ENCODE results near the gene AHNAK2. TPM values are rescaled to one million over a fixed set of nuclear protein-coding genes. Genes with fewer than 3 reads are reported as not detected.
"Not testable (repeated sequence)": the region's sequence is repeated elsewhere in the genome, so short reads cannot be mapped to it uniquely, and the experiment has no call there.

AHNAK2 gene
- total RNA-seq, 4 donors from 2014 or later = 147 to 313 (median 172) TPM

GRCh38 chr14:104917993-104918392 lies 60.2 kb downstream of the AHNAK2 start:
- 21 to 57% methylated on average over 3 to 4 of the region's 4 CpGs for WGBS, 2 donors
- no peak for DNase-seq
- H3K4me3 ChIP-seq = no peak overlapping the region
- no peaks in the 10 kb centered on the region for H3K4me1 ChIP-seq
- no peaks in the 10 kb centered on the region for H3K9me3 ChIP-seq
- intact Hi-C loops (cut with DNase I) = no loop called here
- H3K36me3 ChIP-seq = no peaks in the 10 kb centered on the region
- no peak for TF ChIP-seq POLR2A (IDR thresholded peaks at IDR 0.05)
- TF ChIP-seq CTCF (IDR thresholded peaks at IDR 0.05) = no peak
- no peaks in the 10 kb centered on the region for H3K27me3 ChIP-seq
- H3K27ac ChIP-seq = no peak overlapping the region

- TF ChIP-seq POLR2A (IDR thresholded peaks at IDR 0.05) (no peak), CTCF (IDR thresholded peaks at IDR 0.05) (no peak)
- no peak for DNase-seq
- 83 to 86% methylated on average over 9 of the region's 9 CpGs for WGBS, 2 donors
- Histone ChIP-seq H3K27me3 (peaks cover 0 to 2% (median 0%) of the 10 kb centered on the region in 4 donors), H3K9me3 (peaks cover 0 to 7% (median 4%) of the 10 kb centered on the region in 3 donors), H3K4me1 (no peaks in the 10 kb centered on the region), H3K27ac (no peak overlapping the region), H3K4me3 (no peak overlapping the region), H3K36me3 (no peaks in the 10 kb centered on the region)
- intact Hi-C loops (cut with DNase I) = no loop called here
These were observed 61.1 kb downstream of the AHNAK2 start for GRCh38 chr14:104917116-104917515.

GRCh38 chr14:104913435-104913834 lies 64.7 kb downstream of the AHNAK2 start:
- no peaks in the 10 kb centered on the region for H3K36me3 ChIP-seq
- H3K4me3 ChIP-seq = no peak overlapping the region
- no peak overlapping the region for H3K27ac ChIP-seq
- H3K27me3 ChIP-seq = peaks cover 0 to 8% (median 0%) of the 10 kb centered on the region in 4 donors
- TF ChIP-seq CTCF (IDR thresholded peaks at IDR 0.05) (no peak), POLR2A (IDR thresholded peaks at IDR 0.05) (no peak)
- no peaks in the 10 kb centered on the region for H3K4me1 ChIP-seq
- WGBS, 2 donors = 85 to 86% methylated on average over 7 of the region's 7 CpGs
- intact Hi-C loops (cut with DNase I) = no loop called here
- no peak for DNase-seq
- H3K9me3 ChIP-seq = peaks cover 0 to 20% (median 9%) of the 10 kb centered on the region in 3 donors

GRCh38 chr14:104912053-104912452 lies 66.1 kb downstream of the AHNAK2 start:
- intact Hi-C loops (cut with DNase I) = no loop called here
- TF ChIP-seq CTCF (IDR thresholded peaks at IDR 0.05) (no peak), POLR2A (IDR thresholded peaks at IDR 0.05) (no peak)
- WGBS, 2 donors = 80 to 83% methylated on average over 3 of the region's 3 CpGs
- no peak overlapping the region for H3K4me3 ChIP-seq
- H3K36me3 ChIP-seq = no peaks in the 10 kb centered on the region
- H3K27me3 ChIP-seq = peaks cover 0 to 12% (median 0%) of the 10 kb centered on the region in 4 donors
- peaks cover 0 to 20% (median 9%) of the 10 kb centered on the region in 3 donors for H3K9me3 ChIP-seq
- H3K4me1 ChIP-seq = no peaks in the 10 kb centered on the region
- no peak overlapping the region for H3K27ac ChIP-seq
- no peak for DNase-seq

- Histone ChIP-seq H3K36me3 (no peaks in the 10 kb centered on the region), H3K27ac (no peak overlapping the region), H3K9me3 (peaks cover 0 to 20% (median 9%) of the 10 kb centered on the region in 3 donors), H3K27me3 (peaks cover 0 to 18% (median 0%) of the 10 kb centered on the region in 4 donors), H3K4me1 (peaks cover 0 to 4% (median 0%) of the 10 kb centered on the region in 3 donors), H3K4me3 (no peak overlapping the region)
- WGBS, 2 donors = 6 to 13% methylated on average over 1 of the region's 1 CpG
- TF ChIP-seq CTCF (IDR thresholded peaks at IDR 0.05) = no peak
- TF ChIP-seq POLR2A (IDR thresholded peaks at IDR 0.05) = no peak
- DNase-seq = no peak
- intact Hi-C loops (cut with DNase I) = no loop called here
These were observed 69.9 kb downstream of the AHNAK2 start for GRCh38 chr14:104908303-104908702.

GRCh38 chr14:104905579-104905933 lies 72.6 kb downstream of the AHNAK2 start:
- intact Hi-C loops (cut with DNase I); H3K4me3 ChIP-seq; H3K36me3 ChIP-seq; DNase-seq; H3K27ac ChIP-seq; H3K9me3 ChIP-seq; H3K4me1 ChIP-seq: not testable (repeated sequence)
- peaks cover 0 to 10% (median 0%) of the 10 kb centered on the region in 4 donors for H3K27me3 ChIP-seq
- WGBS, 2 donors = 82 to 92% methylated on average over 19 to 21 of the region's 28 CpGs

GRCh38 chr14:104904650-104905578 lies 73.3 kb downstream of the AHNAK2 start:
- DNase-seq; intact Hi-C loops (cut with DNase I); H3K36me3 ChIP-seq; H3K4me1 ChIP-seq; H3K9me3 ChIP-seq; H3K4me3 ChIP-seq; H3K27ac ChIP-seq: not testable (repeated sequence)
- 50 to 61% methylated on average over 35 to 37 of the region's 38 CpGs for WGBS, 2 donors
- peaks cover 0 to 10% (median 0%) of the 10 kb centered on the region in 4 donors for H3K27me3 ChIP-seq
